ENCODE data around the gene MAB21L4.

MAB21L4 gene

DNA sequence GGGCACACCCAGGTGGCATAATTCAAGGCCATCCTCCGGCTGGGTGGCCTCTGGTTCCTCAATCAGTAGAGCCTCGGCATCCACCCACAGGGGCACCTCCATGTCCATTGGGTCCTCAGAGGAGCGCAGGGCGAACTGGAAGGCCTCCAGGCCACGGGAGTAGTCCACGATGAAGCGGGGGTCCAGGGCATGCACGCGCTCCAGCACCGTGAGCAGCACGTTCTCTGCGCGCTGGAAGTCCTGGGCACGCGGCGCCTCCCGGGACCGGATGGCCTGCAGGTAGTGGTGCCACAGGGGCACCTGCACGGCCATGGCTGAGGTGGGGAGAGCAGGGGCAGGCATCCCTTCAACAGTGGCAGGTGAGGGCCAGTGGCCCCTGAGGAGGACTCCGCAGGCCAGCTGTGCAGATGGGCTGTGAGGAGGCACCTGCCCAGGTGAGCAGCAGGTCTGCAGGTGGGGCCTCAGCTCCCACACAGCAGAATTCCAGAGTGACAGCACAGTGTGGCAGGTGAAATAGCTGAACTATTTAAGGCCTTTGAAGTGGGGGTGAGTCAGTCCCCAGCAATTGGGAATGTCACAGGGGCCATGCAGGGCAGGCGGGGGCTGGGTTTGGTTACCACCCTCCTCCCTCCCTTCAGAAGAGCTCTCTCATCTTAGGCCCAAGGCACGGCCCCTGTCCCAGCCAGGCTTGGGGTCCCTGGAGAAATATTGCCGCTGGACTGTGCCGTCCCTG is at the start of gene MAB21L4:
MAB21L4 (minus strand) TSS at position 501 of the 733 bp plus-strand sequence; CDS start at position 342, 159 bp downstream.
- DNase-seq: no peak

DNA sequence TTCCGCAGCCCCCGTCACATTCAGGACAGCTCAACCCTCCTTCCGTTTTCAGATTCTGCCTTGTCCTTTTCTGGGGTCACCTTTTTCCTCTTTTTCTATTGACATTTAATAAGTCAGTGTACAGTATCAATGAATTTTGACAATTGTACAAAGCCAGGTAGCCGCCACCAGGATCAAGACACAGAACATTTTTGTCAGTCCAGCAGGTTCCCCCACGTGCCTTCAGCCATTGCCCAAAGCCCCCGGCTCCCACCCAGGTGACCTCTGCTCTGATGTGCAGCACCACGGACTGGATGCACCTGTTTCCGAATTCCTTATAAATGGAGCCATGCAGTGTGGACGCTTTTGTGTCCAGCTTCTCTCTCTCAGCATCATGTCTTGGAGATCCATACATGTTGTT is 40.1 kb upstream of the MAB21L4 start:
- DNase-seq: no peak

DNA sequence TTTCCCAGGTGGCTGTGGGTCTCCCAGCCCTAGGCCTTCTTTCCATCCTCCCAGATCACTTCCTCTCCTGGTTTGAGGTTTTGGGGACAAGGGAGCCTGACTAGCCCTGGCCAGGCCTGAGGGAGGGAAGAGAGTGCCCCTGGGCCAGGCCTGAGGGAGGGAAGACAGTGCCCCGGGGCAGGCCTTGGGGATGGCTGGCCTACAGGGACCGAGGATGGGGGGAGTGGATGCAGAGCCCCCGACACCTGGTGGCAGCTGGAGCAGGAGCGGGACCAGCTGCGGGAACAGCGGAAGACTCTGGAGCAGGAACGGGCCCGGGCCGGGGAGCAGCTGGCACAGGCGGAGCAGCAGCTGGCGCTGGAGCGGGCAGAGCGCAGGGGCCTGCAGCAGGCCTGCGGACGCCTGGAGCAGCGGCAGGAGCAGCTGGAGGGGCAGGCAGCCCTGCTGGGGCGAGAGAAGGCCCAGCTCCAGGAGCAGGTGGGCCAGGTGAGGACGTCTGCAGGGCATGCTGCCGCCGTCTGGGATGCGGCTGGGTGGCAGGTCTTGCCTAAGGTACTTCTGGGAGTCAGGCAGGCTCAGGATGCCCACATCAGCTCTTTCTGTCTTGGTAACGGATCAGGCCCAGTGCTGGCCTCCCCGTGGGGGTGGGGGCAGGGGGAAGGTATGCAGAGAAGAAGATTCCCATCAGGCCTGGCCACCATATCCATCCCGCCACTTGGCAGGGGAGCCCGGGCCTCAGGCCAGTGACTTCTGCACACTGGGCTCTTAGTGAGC is 39.3 kb upstream of the MAB21L4 start:
- no peak for DNase-seq

DNA sequence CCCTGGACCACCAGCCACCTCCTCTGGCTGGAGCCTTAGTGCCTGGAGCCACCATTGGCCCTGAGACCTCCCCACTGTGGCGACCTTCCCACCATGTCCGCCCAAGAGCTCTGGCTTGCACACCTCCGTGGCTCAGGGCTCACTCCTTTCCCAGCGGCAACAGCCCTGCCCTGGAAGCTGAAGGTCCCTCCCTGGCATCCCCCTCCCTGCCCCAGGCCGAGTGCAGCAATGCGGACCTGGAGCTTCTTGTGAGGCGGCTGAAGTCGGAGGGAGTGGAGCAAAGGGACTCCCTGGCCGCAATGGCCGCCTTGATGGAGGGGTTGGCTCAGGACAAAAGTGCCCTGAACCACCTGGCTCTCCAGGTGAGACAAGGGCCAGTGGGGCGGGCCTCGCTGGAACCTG is 38.7 kb upstream of the MAB21L4 start:
- DNase-seq: no peak

DNA sequence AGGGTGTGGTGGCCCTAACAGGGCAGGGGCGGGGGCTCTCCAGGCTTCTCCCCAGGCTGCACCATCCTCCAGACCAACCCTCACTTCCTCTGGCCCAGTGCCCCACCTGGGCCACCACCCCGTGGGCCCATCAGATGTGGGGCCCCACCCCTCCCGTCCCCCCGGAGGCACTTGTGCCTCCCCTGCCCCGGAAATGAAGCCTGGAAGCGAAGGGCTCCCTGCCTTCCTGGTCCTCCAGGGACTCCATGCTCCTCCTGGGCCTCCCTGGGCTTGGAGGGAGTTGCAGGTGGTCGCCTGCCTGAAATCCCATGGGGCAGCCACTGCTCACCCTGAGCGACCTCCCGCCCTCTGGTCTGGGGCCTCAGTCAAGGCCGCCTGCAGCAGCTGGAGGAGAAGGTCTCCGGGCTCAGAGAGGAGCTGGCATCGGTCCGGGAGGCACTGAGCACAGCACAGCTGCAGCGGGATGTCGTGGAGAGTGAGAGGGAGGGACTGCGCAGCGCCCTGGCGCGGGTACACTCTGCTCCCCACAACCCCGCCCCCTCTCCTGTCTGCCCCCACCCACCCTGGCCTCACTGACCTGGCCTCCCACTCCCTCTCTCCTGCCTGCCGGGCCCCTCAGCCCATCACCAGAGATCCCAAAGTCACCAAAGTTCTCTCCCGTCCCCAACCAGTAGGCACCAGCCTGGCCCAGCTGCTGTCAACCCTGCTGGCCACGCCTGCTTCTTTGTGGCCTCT is 38.2 kb upstream of the MAB21L4 start:
- DNase-seq: no peak

DNA sequence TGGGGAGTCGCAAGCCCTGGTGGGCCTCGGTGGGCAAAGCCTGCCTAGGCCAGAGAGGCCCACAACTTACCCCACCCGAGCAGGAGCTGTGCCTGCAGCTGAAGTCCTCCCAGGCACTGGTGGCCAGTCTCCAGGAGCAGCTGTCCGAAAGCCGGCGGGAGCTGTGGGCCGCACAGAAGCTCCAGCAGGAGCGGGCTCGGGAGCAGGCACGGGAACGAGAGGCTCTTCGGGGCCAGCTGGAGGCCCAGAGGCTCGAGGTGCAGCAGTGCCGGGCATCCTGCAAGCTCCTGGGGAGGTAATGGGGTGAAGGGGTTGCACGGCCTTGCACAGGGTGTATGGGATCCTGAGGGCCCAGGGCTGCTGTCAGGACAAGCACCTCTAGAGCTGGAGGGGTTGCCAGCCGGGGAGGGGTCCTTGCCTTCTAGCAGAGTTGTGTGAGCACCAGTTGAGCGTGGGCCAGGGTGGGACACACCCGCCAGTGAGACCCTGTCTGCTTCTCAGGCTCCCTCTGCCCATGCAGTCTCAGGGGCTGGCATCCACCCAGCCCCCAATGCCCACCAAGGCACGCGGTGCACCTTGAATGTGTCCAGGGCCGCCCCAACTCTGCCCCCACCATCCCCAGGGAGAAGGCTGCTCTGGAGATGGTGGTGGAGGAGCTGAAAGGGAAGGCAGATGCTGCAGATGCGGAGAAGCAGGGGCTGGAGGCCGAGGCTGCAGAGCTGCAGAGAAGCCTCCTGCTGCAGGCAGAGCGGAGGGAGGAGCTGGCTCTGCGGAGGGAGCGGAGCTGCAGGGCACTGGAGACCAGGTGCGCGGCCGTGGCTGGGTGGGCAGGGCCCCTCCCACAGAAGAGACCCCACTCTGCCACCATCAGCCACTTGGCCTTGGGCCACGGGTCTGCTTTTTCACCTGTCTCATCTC is 37.4 kb upstream of the MAB21L4 start:
- DNase-seq: no peak

DNA sequence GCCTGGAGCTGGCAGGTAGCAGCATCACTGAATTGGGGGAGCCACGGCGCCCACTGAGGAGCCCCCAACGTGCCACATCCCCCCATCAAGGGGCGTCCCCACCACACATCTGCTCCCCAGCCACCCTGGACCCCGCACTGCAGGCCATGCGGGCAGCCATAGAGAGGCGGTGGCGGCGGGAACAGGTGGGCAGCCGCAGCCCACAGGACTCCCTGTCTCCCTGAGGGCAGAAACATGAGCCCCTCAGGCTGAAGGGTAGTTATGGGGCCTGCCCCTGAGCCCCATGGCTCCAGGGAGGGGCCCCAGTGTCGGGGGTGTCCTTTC is 36.7 kb upstream of the MAB21L4 start:
- no peak for DNase-seq

DNA sequence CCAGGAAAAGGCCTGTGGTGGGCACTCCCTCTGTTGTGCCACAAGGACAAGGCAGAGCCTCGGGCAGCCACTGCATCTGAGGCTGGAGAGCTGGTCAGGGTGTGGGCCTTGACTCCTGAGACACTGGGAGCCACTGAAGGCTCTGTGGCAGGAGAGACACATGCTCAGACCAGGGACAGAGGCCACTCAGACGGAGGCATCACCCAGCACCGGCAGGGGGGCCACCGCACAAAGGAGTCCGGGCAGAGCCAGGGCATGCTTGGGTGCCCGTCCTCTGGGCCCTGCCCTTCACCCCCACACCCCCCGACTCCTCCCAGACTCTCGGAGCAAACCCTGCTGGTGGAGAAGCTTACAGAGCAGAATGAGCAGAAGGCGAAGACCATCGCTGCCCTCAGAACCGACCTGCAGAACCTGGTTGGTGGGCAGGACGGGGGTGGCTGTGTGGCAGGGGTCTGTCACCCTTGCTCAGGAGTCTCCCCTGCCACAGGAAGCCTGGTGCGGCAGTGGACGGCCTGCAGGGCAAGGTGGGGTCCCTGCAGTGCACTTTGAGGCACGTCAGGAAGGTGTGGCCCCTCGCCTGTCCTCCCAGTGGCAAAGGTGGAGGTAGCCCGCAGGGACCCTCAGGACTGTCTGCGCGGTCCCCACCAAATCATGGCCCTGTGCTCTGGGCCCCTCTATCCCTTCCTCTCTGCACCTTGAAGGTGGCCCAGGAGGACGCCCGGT is 36.2 kb upstream of the MAB21L4 start:
- DNase-seq: no peak

DNA sequence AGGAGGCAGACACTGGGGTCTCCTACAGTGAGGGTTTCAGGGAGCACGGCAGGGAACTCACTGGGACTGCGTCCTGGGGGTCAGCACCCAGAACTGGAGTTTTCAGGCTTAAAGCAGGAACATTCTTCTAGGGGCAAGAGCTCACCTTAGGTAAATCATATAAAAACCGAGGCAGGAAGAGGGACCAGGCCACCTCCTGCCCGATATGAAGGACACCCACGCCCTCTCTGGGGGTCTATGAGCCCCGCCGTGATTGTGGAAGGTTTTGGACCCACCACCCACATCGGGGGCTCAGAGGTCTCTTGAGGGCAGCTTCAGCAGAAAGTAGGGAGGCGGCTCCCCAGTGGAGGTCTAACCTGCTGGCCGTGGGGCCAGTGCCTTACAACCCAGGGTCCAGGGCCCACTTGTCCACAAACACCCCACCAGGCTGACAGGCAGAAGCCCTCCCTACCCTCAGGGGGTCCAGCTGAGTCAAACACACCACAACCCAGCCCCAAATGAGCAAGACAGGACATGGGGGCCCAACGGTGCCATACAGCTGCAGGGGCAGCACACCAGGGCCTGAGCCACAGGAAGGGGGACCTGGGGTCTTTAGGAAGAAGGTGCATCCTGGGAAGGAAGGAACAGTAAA is 35.5 kb upstream of the MAB21L4 start:
- no peak for DNase-seq

DNA sequence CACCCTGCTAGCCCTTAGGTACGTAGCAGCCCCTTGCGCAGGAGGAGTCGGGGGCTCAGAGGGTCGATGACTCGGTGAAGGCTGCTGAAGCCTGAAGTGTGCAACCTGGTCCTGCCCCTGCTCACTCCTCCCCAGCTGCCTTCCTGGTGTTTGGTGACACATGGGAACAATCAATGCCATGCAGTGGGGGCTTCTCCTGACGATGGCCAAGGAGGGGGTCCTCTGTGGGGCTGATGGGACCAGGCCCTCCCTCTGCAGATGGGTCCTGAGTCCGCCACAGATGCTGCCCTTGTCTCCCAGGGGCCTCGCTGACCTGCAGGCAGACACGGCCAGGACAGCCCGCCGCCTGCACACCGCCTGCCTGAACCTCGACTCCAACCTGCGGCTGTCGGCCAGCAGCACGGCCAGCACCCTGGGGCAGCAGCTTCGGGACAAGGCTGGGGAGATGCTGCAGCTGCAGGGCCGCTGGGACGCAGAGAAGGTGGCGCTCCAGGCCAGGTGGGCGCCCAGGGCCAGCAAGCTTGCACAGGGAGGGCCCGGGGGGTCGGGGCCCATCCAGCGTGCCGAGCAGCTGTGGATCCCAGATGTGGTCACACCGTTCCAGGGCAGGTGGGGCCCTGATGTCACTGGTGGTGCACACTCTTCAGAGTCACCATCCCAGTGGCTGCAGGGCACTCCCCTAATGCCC is 34.8 kb upstream of the MAB21L4 start:
- no peak for DNase-seq

DNA sequence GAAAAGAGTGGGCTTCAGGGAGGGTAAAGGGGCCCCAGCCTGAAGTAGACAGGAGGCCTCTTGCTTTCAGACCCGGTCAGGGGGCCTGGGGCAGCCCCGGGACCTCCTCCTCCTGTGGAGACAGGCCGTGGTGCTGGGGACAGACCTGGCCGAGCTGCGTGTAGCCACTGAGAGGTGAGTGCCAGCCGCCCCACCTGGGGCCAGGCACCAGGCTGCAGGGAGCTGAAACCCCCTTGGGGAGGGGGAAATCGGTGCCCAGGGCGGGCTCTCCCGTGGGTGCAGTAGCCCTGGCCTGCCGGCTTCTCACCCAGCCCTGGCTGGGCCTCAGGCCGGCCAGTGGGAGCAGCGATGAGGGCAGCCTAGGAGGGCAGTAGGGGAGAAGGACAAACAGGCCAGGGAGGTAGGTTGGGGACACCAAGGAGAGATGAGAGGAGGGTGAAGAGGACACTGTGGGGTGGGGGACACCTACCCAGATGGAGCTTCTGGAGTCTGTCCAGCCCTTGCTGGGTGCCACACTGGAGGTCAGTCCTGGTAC is 34.2 kb upstream of the MAB21L4 start:
- DNase-seq: no peak

DNA sequence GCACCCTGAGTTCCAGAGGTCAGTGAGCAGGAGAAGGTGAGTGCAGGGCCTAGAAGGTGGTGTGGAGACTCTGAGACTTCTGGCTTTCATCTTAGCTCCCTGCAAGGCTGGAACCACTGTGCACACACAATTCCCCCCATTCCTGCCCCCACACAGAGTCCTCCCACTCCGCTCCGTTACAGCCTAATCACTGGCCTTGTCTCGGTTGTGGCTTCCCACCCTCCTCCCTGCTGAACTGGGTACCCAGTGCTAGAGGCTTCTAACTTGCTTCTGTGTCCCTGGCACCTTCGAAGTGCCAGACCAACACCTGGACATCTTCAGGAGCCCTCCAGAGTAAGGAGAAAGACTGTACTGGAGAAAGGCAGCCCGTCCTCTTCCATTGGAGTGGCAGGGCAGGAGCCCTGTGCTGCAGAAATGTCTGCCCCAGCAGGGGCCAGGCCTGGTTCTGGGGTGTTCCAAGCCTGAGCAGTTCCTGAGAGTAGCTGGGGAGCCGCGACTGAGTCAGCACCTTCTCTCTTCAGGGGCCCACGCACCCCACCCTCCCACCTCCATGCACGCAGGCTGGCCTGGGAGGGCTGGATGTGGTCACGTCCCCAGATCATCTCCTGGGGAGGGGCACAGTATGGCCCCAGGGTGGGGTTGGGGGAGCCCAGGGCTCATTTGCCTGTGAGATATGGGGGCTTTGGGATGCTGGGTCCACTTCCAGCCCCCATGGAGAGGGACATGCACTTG is 33.6 kb upstream of the MAB21L4 start:
- DNase-seq: no peak

DNA sequence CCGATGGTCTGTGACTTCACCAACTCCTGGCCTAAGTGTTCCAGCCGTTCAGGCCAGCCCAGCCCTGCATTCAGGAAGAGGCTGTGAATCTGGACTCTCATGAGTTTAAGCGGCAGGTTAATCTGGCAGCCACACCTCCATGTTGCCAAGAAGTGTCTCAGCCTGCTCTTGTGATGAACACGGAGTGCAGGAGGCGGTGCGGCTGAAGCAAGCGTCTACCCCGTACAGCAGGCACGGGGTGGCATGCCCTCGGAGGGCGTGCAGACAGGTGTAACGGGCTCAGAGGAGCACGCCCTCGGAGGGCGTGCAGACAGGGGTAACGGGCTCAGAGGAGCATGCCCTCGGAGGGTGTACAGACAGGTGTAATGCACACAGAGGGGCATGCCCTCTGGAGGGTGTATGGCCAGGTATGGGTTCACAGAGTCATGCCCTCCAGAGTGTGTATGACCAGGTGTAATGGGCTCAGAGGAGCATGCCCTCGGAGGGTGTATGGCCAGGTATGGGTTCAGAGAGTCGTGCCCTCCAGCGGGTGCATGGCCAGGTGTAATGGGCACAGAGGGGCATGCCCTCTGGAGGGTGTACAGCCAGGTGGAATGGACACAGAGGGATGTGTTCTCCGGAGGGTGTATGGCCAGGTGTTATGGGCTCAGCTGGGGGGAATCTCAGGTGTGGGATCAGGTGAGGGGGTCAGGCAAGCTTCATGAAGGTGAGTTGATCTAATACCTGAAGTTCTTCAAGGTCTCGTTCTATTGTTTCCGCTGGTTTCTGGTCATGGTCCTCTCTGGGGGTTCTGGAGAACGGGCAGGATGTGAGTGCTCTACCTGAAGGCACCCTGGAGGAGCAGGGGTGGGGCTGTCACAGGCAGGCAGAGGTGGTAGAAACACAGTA is 32.8 kb upstream of the MAB21L4 start:
- no peak for DNase-seq

DNA sequence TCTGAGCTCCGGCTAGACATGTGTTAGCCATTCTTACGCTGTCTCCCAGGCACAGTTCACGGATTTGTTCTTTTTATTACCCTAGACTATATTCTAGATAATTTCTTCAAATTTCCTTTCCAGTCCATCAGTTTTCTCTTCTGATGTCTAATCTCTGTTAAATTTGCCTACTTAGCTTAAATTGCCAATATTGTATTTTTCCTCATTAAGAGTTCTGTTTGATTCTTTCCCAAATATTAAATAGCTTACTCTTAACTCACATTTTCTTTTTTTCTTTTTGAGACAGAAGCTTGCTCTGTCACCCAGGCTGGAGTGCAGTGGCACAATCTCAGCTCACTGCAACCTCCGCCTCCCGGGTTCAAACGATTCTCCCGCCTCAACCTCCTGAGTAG is 31.4 kb upstream of the MAB21L4 start:
- no peak for DNase-seq

DNA sequence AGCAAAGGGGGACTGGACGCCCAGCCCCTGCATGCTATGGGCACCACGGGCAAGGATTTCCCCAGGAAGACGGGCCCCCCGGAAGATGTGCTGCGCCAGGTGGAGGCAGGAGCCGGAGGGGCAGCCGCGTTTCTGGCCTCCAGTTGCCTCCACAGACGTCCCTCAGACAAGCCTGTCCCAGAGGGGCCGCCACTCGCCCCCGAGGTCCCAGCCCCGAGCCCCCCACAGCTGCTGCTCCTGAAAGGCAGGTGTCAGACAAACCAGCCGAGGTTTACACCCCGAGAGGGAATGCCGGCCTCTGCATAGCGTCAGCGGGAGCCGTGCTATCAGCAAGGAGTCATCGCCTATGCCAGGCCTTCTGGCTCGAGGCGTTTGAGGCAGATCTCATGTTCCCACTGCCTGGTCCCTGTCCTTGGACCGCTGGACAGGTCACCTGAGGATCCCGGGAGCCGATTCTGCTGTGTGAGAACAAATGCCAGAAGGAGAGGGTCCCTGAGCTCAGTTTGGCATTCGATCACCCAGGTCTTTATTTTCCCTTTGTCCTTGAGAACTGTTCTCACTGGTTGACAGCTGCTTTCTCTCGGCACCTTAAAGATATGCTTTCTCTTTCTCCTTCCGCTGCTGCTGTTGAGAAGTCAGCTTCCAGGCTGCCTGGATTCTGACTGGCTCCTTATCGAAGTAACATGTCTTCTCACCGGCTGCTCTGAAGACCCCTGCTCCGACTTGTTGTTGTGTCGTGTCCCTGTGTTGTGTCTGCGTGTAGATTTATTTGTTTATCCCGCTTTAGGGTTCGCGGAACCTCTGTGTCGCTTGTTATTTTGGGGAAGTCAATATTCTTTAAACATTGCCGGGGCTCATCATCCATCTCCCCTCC is 30.8 kb upstream of the MAB21L4 start:
- DNase-seq: no peak
